ENCODE measurements around the gene TPI1.

The TPI1 gene

GRCh38 chr12:6827982-6828780 is 39.1 kb upstream of the TPI1 start, which contains the start of gene P3H3:
P3H3 (plus strand) TSS chr12:6828407; CDS start chr12:6828441, 34 bp downstream.
- Histone ChIP-seq H3K27ac (peak within 1 kb of the TSS in 20 of 21 experiments; percentile 39 to 92 (median 74)), H3K4me3 (peak within 1 kb of the TSS; percentile 50 to 69 (median 57))

DNA sequence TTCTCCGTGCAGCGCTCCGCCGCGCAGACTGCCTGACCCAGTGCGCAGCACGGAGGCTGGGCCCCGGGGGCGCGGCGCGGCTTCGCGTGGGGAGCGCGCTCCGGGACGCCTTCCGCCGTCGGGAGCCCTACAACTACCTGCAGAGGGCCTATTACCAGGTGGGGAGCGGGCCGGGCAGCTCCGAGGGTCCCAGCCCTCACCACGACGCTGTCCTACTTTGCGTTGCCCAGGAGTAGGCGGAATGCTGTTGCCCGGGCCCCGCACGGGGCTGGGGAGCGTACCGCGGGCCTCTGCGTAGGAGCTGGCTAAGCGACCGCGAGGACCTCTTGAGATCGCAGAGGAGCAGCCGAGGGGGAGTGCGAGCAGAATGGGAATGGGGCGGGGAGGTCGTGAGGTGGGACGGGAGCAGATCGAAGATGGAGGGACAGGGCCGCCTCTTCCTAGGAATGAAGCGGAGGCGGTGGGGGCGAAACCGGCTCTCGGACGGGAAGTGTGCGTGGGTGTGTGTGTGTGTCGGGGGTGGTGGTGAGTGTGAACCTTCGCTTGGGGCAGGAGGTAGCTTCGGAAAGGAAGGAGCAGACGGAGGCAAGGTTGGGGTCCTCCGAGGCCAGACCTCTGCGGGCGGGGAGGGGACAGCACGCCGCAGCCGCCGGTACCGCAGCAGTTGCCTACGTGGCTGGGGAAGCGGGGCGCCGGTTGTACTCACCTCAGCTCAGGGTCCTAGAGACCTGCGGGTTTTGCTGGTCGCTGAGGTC is 38.4 kb upstream of the TPI1 start:
- peak overlapping the region; percentile 50 to 69 (median 57) for H3K4me3 ChIP-seq
- H3K27ac ChIP-seq: peak overlapping the region in 20 of 21 experiments; percentile 39 to 92 (median 74)

GRCh38 chr12:6829536-6830220 is 37.7 kb upstream of the TPI1 start:
- Histone ChIP-seq H3K27ac (peak overlapping the region in 17 of 21 experiments; percentile 39 to 92 (median 77)), H3K4me3 (peak overlapping the region; percentile 50 to 69 (median 57))

DNA sequence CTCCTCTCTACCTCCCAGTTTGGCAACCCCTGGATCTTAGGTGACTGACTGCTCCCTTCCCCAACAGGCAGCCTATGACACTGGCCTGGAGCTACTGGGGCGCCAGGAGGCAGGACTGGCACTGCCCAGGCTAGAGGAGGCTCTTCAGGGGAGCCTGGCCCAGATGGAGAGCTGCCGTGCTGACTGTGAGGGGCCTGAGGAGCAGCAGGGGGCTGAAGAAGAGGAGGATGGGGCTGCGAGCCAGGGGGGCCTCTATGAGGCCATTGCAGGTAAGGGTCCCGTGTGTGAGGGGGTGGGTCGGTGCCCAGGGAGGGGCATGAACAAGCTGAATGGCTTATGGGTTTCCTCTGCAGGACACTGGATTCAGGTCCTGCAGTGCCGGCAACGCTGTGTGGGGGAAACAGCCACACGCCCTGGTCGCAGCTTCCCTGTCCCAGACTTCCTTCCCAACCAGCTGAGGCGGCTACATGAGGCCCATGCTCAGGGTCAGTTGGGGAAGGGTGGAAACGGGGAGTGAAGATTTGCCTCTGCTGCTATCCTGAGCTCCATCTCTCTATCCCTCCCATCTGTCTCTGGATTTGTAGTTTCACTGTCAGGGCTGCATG is 36.9 kb upstream of the TPI1 start:
- H3K4me3 ChIP-seq: no peak overlapping the region
- H3K27ac ChIP-seq: peak overlapping the region in 1 of 21 experiments; percentile 57

GRCh38 chr12:6830999-6831398 is 36.3 kb upstream of the TPI1 start:
- H3K4me3 ChIP-seq: no peak overlapping the region
- H3K27ac ChIP-seq: no peak overlapping the region

GRCh38 chr12:6831450-6831995 is 35.8 kb upstream of the TPI1 start:
- no peak overlapping the region for H3K27ac ChIP-seq

GRCh38 chr12:6832125-6832524 is 35.2 kb upstream of the TPI1 start:
- no peak overlapping the region for H3K27ac ChIP-seq

More at GRCh38 chr12:6831450-6831995, 35.8 kb upstream of the TPI1 start:
- no peak overlapping the region for H3K4me3 ChIP-seq

GRCh38 chr12:6833189-6833890 is 34.0 kb upstream of the TPI1 start:
- Histone ChIP-seq H3K27ac (no peak overlapping the region), H3K4me3 (no peak overlapping the region)

More at GRCh38 chr12:6832125-6832524, 35.2 kb upstream of the TPI1 start:
- no peak overlapping the region for H3K4me3 ChIP-seq

GRCh38 chr12:6834254-6834653 is 33.1 kb upstream of the TPI1 start:
- H3K4me3 ChIP-seq: no peak overlapping the region
- no peak overlapping the region for H3K27ac ChIP-seq

DNA sequence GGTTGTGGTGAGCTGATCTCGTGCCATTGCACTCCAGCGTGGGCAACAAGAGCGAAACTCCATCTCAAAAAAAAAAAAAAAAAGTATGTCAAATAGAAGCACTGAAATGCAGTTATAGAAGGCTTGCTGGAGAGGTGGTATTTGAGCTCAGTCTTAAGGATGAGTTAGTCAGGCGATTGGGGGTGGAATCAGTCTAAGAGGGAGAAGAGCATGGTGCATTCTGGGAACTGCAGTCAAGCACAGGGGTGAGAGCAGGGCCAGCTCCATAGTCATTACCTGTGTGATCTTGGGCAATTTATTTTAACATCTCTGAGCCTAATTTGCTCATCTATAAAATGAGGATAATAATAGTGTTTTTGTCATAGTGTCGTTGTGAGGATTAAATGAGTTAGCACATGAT is 32.5 kb upstream of the TPI1 start:
- Histone ChIP-seq H3K4me3 (no peak overlapping the region), H3K27ac (no peak overlapping the region)

DNA sequence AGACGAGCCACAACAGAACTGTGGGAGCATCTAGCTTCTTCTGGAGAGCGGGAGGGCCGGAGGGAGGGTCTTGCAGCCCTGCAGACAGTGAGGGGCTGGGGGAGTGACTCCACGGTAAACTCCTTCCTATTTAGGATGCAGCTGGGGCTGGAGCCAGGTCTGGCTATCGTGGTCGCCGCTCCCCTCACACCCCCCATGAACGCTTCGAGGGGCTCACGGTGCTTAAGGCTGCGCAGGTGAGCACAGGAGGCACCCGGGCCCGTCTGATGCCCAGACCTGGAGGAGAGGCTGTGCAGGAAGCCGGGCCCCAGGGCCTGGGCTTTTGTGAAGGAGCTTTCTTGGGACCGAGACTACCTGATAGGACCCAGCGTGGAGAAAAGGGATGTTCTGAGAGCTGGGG is 30.5 kb upstream of the TPI1 start:
- no peak overlapping the region for H3K27ac ChIP-seq

GRCh38 chr12:6837370-6838060 is 29.8 kb upstream of the TPI1 start:
- Histone ChIP-seq H3K27ac (no peak overlapping the region), H3K4me3 (no peak overlapping the region)

More for the DNA sequence above, 30.5 kb upstream of the TPI1 start:
- no peak overlapping the region for H3K4me3 ChIP-seq

DNA sequence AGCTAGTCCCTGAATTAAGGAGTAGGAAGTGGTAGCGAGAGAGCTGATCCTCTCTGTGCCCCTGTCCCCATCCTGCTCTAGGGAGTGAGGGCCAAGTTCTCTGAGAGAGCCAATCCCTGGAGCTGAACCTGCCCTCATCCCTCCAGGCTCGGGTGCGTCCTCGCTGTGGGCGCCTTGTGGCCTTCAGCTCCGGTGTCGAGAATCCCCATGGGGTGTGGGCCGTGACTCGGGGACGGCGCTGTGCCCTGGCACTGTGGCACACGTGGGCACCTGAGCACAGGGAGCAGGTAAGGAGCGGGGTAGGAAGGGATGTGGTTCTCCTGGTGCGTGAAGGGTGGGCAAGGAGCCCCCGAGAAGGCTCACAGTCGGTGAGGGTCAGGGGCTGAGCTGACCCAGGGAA is 28.5 kb upstream of the TPI1 start:
- no peak overlapping the region for H3K4me3 ChIP-seq
- H3K27ac ChIP-seq: no peak overlapping the region

DNA sequence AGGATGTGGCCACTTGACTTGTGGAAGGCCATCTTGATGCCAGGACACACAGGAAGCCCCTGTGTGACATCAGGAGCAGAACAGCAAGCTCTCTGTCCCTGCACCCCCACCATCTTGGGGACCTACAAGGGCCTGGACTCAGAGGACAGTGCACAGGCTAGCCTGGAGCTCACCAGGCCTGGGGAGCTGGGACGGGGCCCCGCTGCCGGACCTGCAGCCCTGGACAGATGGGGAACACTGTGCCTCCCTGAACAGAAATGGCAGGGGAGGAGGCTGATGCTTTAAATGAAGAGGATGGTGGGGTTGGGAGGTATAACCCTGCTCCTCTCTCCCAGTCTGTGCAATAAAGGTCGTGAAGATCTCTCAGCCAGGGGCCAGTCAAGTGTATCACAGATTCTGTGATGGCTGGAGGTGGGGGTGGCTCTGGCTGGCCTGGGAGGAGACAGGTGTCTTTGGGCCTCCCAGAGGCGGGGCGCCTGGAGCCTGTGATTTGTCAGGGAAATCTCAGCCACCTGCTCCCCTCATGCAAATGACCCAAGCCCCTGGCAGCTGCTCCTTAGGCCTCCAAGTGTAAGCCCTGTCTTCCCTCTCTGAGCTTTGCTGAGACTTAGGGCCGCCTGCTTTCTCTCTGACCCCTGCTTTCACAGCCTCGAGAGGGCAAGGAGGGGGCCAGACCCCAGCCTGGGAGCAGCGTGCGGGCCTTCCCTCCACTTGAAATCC is 27.7 kb upstream of the TPI1 start:
- H3K4me3 ChIP-seq: no peak overlapping the region
- no peak overlapping the region for H3K27ac ChIP-seq

- Histone ChIP-seq H3K4me3 (no peak overlapping the region), H3K27ac (no peak overlapping the region)
These were observed 27.0 kb upstream of the TPI1 start for GRCh38 chr12:6840330-6840729.

DNA sequence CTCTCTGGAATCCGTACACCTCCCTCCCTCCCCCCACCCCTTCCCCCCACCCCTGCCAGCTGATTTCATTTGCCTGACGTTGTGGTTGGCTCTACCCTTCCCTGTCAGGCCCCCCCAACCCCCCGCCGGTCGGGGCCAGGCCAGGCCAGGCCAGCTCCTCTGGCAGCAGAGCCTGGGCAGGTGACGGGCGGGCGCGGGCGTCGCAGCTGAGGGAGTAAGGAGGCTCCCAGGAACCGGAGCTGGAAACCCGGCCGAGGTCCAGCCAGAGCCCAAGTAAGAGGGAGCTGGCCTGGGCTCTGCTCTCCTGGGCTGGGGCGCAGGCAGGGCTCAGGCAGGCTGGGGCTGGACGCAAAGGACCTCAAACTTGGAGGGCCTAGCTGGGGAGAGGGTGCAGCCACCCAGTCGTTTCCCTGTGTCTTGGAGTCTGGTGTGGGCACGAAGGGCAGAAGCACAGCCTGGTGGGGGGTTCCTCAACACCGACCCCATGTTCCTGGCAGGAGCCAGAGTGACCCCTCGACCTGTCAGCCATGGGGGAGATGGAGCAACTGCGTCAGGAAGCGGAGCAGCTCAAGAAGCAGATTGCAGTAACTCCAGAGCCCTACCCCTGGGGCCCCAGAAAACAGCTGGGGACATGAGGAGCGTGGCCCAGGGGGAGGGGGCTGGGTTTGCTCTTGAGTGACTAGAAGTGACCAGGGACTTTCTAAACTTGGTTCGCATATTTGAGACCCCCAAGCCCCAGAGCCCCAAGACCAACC is 26.4 kb upstream of the TPI1 start, which contains the start of gene GNB3:
TSS of gene GNB3 (plus strand) at position 165 of the 755 bp plus-strand sequence. CDS start at position 528, 363 bp downstream.
- Histone ChIP-seq H3K27ac (no peak within 1 kb of the TSS), H3K4me3 (no peak within 1 kb of the TSS)

DNA sequence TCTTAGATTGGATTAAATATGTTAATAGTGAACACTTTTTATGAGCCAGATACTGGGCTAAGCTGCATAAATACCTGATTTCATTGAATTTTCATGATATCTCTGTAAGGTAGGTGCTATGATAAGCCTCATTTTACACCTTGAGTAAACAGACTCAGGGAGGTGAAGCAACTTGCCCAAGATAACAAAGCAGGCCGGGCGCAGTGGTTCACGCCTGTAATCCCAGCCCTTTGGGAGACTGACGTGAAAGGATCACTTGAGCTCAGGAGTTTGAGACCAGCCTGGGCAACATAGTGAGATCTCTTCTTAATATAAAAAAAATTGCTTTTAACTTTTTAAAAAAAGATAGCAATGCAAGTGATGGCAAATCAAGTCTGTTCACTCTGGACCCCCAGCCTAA is 25.3 kb upstream of the TPI1 start:
- Histone ChIP-seq H3K4me3 (no peak overlapping the region), H3K27ac (no peak overlapping the region)
